Heart left ventricle (tissue), 16 donors: ENCODE measurements around the gene NISCH. TPM values are rescaled to one million over a fixed set of nuclear protein-coding genes. Genes with fewer than 3 reads are reported as not detected.

Experiments used
- ATAC-seq, 4 donors: fragments of 200-7000 bp; cut with Tn5 transposase; one replicate each; pipeline ENCODE4 v1.9.1; 2020 to 2022; ENCODE audit warnings: moderate library complexity in 4 of 4, mild to moderate bottlenecking in 3 of 4, moderate number of reproducible peaks in 1 of 4
- DNase-seq, 5 donors: peaks; one replicate each; pipeline ENCODE4 v3.0.0-alpha.2; 2020
- H3K27ac ChIP-seq, 12 donors: fragments of 200-600 bp; sonication (generic) in 4 of 12; one replicate each; pipeline versions ENCODE4 v1.5.0 to v1.8.0; 2016 to 2022; ENCODE audit warnings: mild to moderate bottlenecking in 2 of 12
- H3K27me3 ChIP-seq, 9 donors: fragments of 200-600 bp; sonication (generic) in 2 of 9; one replicate each; pipeline versions ENCODE4 v1.5.1 to v1.8.0; 2016 to 2022; ENCODE audit warnings: mild to moderate bottlenecking in 3 of 9
- H3K36me3 ChIP-seq, 9 donors: fragments of 200-600 bp; sonication (generic) in 2 of 9; one replicate each; pipeline versions ENCODE4 v1.5.0 to v1.8.0; 2018 to 2022; ENCODE audit warnings: mild to moderate bottlenecking in 2 of 9
- H3K4me1 ChIP-seq, 12 donors: fragments of 200-600 bp; sonication (generic) in 4 of 12; one replicate each; pipeline versions ENCODE4 v1.5.0 to v1.8.0; 2016 to 2022; ENCODE audit warnings: mild to moderate bottlenecking in 3 of 12
- H3K4me3 ChIP-seq, 12 donors: fragments of 200-600 bp; sonication (generic) in 4 of 12; one replicate each; pipeline versions ENCODE4 v1.5.0 to v1.8.0; 2017 to 2022; ENCODE audit warnings: mild to moderate bottlenecking in 9 of 12, moderate library complexity in 4 of 12
- H3K9me3 ChIP-seq, 12 donors: fragments of 200-600 bp; sonication (generic) in 4 of 12; one replicate each; pipeline versions ENCODE4 v1.5.0 to v1.8.0; 2016 to 2022; ENCODE audit warnings: mild to moderate bottlenecking in 1 of 12
- POLR2A ChIP-seq, 2 donors: fragments of 450-650 bp; IDR thresholded peaks; one replicate each; pipeline ENCODE4 v1.6.1; 2017; ENCODE audit warnings: antibody characterized with exemption in 2 of 2, mild to moderate bottlenecking in 2 of 2, moderate library complexity in 2 of 2
- WGBS, 4 donors: extraction: QIAGEN DNeasy Blood & Tissue Kit in 2 of 4; methylation state at CpG; one replicate each; pipeline versions ENCODE4 v1.1.5 to v1.1.7; 2013 to 2018; 5-methylcytosine and 5-hydroxymethylcytosine counted together
- intact Hi-C, 10 donors: fragments of 100-400 bp; cut with DNase I; formaldehyde crosslinking; loops; one replicate each; pipeline versions ENCODE4 v1.11.1 to v1.14.2; 2022
- polyA plus RNA-seq, 2 donors: library from polyadenylated mRNA; stranded (reverse); fragments of 200-250 nt; gene quantifications; one replicate each; pipeline ENCODE4 v1.2.3, GENCODE V29; 2013
- total RNA-seq, 9 donors: library from RNA; depleted of rRNA in 2 of 9; stranded (reverse); fragments of >200 nt in 2 of 9; fragmentation: NEBNext Ultra II Directional in 3 of 9; extraction: Animal tissue kit (Norgen Biotek cat#: 25700) in 3 of 9; gene quantifications; one replicate each; pipeline versions ENCODE4 v1.1.0 to v1.2.4, GENCODE V29; 2016 to 2023
- TF ChIP-seq, protein P1 (sequence below), 12 donors: fragments of 200-600 bp; sonication (generic) in 4 of 12; IDR thresholded peaks; one replicate each; pipeline versions ENCODE4 v1.5.0 to v1.8.0; 2018 to 2022; ENCODE audit warnings: antibody characterized with exemption in 12 of 12, mild to moderate bottlenecking in 5 of 12
- donor health status: ischemic (EF 13 %, LVEDD 7.1; RV severe dilation, severe dysfunction).
- donor health status: healthy with polysubstance abuse.
- donor health status: DM: no; HTN: yes; CAD: no.
- donor health status: DM: no; HTN: no; CAD: no.
- donor health status: ischemic (EF 25% LVEDD 6.9; RV normal size, moderate dysfunction).
- donor health status: ischemic (EF 25% LVEDD 5.7; RV mildly dilated, moderate dysfunction).
- donor health status: healthy.
- donor health status: DM: yes; HTN: yes; CAD: no.
- donor health status: ischemic (EF 35%, LVEDD 5.7; RV mildly dilated, moderate dysfunction).
- donor health status: nonischemic (EF 11% LVEDD 7.7; RV severe dilation, severe dysfunction).
- donor health status: DM: yes; HTN: yes; CAD: no.
- donor health status: PGD.
- donor health status: ischemic (EF 29% LVEDD 5.4; RV normal size, mild dysfunction).
- donor health status: nonischemic (EF 23%, LVEDD 6.1; RV moderate dilation, normal function).

The NISCH gene
- total and polyA plus RNA-seq, 11 donors = 28.8 to 56.2 (median 42.0) TPM

DNA sequence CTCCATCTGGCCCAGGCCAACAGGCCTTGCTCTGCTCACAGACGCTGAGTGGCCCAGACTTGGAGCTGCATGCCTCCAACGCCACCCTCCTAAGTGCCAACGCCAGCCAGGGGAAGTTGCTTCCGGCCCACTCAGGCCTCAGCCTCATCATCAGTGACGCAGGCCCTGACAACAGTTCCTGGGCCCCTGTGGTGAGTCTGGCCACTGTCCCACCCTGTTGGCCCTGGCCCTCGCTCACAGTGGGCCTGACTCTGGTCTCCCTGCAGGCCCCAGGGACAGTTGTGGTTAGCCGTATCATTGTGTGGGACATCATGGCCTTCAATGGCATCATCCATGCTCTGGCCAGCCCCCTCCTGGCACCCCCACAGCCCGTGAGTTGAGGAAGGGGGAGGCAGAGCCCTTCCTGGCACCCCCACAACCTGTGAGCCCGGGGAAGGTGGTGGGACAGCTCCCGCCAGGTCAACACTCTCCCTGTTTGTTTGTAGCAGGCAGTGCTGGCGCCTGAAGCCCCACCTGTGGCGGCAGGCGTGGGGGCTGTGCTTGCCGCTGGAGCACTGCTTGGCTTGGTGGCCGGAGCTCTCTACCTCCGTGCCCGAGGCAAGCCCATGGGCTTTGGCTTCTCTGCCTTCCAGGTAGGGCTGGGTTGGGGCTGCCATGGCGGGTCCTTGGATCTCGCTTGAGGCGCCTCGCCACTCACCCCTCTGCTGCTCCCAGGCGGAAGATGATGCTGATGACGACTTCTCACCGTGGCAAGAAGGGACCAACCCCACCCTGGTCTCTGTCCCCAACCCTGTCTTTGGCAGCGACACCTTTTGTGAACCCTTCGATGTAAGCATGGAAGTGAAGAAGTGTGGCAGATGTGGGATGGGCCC is 68.2 kb downstream of the NISCH start:
- DNase-seq = peak in 3 of 5 donors; percentile 20 to 51 (median 26)
- H3K27ac ChIP-seq = peak overlapping the region in 4 of 12 donors; percentile 76 to 91 (median 79)
- TF ChIP-seq, protein P1, sequence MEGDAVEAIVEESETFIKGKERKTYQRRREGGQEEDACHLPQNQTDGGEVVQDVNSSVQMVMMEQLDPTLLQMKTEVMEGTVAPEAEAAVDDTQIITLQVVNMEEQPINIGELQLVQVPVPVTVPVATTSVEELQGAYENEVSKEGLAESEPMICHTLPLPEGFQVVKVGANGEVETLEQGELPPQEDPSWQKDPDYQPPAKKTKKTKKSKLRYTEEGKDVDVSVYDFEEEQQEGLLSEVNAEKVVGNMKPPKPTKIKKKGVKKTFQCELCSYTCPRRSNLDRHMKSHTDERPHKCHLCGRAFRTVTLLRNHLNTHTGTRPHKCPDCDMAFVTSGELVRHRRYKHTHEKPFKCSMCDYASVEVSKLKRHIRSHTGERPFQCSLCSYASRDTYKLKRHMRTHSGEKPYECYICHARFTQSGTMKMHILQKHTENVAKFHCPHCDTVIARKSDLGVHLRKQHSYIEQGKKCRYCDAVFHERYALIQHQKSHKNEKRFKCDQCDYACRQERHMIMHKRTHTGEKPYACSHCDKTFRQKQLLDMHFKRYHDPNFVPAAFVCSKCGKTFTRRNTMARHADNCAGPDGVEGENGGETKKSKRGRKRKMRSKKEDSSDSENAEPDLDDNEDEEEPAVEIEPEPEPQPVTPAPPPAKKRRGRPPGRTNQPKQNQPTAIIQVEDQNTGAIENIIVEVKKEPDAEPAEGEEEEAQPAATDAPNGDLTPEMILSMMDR (IDR thresholded peaks at IDR 0.05) = no peak
- TF ChIP-seq POLR2A (IDR thresholded peaks at IDR 0.05) = no peak
- intact Hi-C loops = no loop called here
- peaks cover 0 to 92% (median 26%) of the 10 kb centered on the region in 9 donors for H3K36me3 ChIP-seq
- no peaks in the 10 kb centered on the region for H3K27me3 ChIP-seq
- H3K4me1 ChIP-seq = peaks cover 9 to 40% (median 25%) of the 10 kb centered on the region in 12 donors
- no peaks in the 10 kb centered on the region for H3K9me3 ChIP-seq
- no peak overlapping the region for H3K4me3 ChIP-seq
- no peak for ATAC-seq
- WGBS, 4 donors = 95 to 97% (median 95%) methylated on average over 20 to 26 of the region's 26 CpGs

- no peak for ATAC-seq
Measured at GRCh38 chr3:52524258-52524751, 68.9 kb downstream of the NISCH start.

GRCh38 chr3:52524752-52525679 is 69.6 kb downstream of the NISCH start:
- H3K4me3 ChIP-seq = peak overlapping the region in 1 of 12 donors; percentile 6
- DNase-seq (peak; percentile 73 to 83 (median 77)), ATAC-seq (peak; percentile 6 to 60 (median 30))
- no peaks in the 10 kb centered on the region for H3K27me3 ChIP-seq
- peaks cover 9 to 54% (median 37%) of the 10 kb centered on the region in 12 donors for H3K4me1 ChIP-seq
- 56 to 66% (median 63%) methylated on average over 25 to 34 of the region's 34 CpGs for WGBS, 4 donors
- TF ChIP-seq, protein P1 (IDR thresholded peaks at IDR 0.05) = no peak
- no peak for TF ChIP-seq POLR2A (IDR thresholded peaks at IDR 0.05)
- H3K36me3 ChIP-seq = peaks cover 0 to 85% (median 21%) of the 10 kb centered on the region in 9 donors
- no peaks in the 10 kb centered on the region for H3K9me3 ChIP-seq
- intact Hi-C loops = loop anchor here in 3 of 10 donors (5.0 kb wide), 3 partner anchors 33 to 43 kb away; no protein-coding TSS in a partner anchor
- H3K27ac ChIP-seq = peak overlapping the region; percentile 58 to 91 (median 79)

More at GRCh38 chr3:52524258-52524751, 68.9 kb downstream of the NISCH start:
- 94 to 97% (median 95%) methylated on average over 18 of the region's 18 CpGs for WGBS, 4 donors
- Histone ChIP-seq H3K9me3 (no peaks in the 10 kb centered on the region), H3K4me1 (peaks cover 9 to 47% (median 30%) of the 10 kb centered on the region in 12 donors), H3K27me3 (no peaks in the 10 kb centered on the region), H3K27ac (peak overlapping the region in 11 of 12 donors; percentile 43 to 91 (median 80)), H3K4me3 (no peak overlapping the region), H3K36me3 (peaks cover 0 to 92% (median 26%) of the 10 kb centered on the region in 9 donors)
- peak in 3 of 5 donors; percentile 15 to 59 (median 24) for DNase-seq
- intact Hi-C loops = no loop called here
- TF ChIP-seq, protein P1 (IDR thresholded peaks at IDR 0.05) = no peak
- TF ChIP-seq POLR2A (IDR thresholded peaks at IDR 0.05) = no peak
